A204.1 (cell line): ENCODE data around the gene PA2G4.
"Not testable (repeated sequence)": the region's sequence is repeated elsewhere in the genome, so short reads cannot be mapped to it uniquely, and the experiment has no call there.

Experiments used
- FAIRE-seq: peaks from 2 replicates; lab custom pipeline; 2012; peaks lifted over from hg19 to GRCh38; lab: Jason Lieb, UNC

The PA2G4 gene

GRCh38 chr12:56104109-56104814, at the start of gene PA2G4:
TSS of gene PA2G4 (plus strand) at chr12:56104559. CDS start at chr12:56104738, 179 bp downstream.
- FAIRE-seq: peak; percentile 96

DNA sequence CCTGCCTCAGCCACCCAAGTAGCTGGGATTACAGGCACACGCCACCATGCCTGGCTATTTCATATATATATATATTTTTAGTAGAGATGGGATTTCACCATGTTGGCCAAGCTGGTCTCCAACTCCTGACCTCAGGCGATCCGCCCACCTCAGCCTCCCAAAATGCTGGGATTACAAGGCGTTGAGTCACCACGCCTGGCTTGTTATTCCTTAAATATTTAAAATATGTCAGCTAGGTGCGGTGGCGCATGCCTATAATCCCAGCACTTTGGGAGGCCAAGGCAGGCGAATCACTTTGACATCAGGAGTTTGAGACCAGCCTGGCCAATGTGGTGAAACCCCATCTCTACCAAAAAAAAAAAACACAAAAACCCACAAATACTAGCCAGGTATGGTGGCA, 44.4 kb upstream of the PA2G4 start:
- not testable (repeated sequence) for FAIRE-seq

DNA sequence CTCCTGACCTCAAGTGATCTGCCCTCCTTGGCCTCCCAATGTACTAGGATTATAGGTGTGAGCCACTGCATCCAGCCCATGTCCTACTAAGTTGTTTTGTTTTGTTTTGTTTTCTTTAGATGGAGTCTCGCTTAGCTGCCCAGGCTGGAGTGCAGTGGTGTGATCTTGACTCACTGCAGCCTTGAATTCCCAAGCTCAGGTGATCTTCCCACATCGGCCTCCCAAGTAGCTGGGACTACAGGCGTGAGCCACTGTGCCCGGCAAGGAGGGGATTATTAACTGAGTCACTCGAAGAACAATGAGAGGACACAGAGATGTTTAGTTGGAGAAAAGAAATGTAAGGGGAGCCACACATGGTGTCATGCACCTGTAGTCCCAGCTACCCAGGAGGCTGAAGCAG, 42.4 kb upstream of the PA2G4 start:
- FAIRE-seq: no peak

- FAIRE-seq: no peak
These were observed 41.4 kb upstream of the PA2G4 start for GRCh38 chr12:56062996-56063395.

- FAIRE-seq: no peak
These were observed 32.7 kb upstream of the PA2G4 start for GRCh38 chr12:56071648-56072047.

GRCh38 chr12:56074396-56074795, 30.0 kb upstream of the PA2G4 start:
- FAIRE-seq: no peak

GRCh38 chr12:56077966-56078365, 26.4 kb upstream of the PA2G4 start:
- not testable (repeated sequence) for FAIRE-seq

DNA sequence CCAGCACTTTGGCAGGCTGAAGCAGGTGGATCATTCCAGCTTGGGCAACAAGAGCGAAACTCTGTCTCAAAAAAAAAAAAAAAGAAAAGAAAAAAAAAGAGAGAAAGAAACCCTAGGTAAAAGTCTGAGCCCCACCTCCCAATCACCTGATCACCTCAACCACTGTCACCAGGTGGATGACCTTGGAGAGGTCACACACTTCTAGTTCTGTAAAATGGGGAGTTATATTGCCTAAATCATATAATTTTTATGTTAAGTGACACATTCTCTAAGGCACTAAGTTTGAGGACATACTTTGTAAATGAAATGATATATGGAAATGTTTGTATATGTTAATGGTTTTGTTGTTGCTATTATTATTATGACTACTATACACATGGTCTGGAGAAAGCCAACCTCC, 25.9 kb upstream of the PA2G4 start:
- no peak for FAIRE-seq

GRCh38 chr12:56078931-56079722, 25.2 kb upstream of the PA2G4 start:
- FAIRE-seq: peak; percentile 35

GRCh38 chr12:56079723-56080555, 24.4 kb upstream of the PA2G4 start, which contains the start of gene ERBB3:
TSS of gene ERBB3 (plus strand) at chr12:56080165. CDS start at chr12:56080301, 136 bp downstream.
- FAIRE-seq: no peak

- no peak for FAIRE-seq
These were observed 23.7 kb upstream of the PA2G4 start for GRCh38 chr12:56080556-56081138.

DNA sequence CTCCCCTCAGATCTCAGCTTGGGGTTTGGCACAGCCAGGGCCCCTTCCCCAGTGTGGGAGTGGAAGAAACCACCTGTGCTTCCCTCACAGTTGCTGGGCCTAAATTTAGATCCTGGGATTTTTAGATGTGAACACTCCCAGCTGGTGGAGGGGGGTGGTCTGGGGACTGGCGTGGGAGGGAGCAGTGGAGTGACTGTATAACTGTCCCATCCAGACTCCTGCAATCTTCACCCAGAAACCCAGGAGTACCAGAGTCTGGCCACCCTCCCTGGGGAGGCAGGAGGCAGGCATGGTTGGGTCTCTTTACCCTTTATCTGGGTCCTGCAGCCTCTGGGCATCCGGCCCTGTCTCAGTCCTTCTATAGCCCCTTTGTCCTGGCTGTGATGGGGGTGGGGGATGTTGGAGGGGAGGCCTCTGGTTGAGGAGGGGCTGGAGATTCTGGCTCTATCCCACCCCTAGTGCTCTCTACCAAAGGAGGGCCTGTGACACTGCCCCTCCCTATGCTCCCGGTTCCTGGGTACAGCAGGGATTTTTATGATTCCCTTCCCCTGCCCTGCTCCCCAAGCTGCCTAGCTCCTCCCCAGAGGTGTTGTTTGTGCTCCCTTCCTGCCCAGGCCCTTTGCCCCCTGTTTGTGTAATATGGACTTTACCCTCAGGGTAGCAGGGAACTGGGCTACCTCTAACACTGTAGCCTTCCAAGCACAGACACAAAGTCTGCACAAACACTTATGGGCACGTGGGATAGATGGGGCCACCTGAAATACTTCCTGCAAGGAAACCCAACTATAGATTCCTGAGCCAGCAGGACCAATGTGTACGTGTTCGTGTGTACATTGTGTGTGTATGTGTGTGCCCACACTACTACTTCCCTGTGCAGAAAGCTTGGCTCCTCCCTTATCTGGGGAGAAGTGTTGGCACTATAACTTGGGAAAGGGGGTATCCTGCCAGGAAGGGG, 22.7 kb upstream of the PA2G4 start:
- no peak for FAIRE-seq

- no peak for FAIRE-seq
These were observed 22.0 kb upstream of the PA2G4 start for GRCh38 chr12:56082382-56082781.

DNA sequence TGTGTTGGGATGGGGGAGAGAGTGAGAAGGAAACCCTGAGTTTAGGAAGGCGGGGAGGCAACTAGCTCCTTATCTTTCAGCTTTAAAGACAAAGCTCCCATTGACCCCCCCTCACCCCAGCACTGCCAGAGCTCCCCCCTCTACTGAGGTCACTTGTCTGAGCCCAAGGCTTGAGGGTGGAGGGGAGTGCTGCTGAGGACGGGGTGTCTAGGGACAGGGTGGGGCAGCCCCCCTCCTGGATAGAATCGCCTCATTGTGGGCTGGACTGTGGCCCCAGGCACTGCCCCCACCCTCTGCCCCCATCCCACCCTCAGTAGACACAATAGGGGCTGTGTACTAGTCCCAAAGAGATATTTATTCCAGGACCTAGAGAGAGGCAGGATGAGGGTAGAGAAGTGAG, 21.4 kb upstream of the PA2G4 start:
- FAIRE-seq: no peak

DNA sequence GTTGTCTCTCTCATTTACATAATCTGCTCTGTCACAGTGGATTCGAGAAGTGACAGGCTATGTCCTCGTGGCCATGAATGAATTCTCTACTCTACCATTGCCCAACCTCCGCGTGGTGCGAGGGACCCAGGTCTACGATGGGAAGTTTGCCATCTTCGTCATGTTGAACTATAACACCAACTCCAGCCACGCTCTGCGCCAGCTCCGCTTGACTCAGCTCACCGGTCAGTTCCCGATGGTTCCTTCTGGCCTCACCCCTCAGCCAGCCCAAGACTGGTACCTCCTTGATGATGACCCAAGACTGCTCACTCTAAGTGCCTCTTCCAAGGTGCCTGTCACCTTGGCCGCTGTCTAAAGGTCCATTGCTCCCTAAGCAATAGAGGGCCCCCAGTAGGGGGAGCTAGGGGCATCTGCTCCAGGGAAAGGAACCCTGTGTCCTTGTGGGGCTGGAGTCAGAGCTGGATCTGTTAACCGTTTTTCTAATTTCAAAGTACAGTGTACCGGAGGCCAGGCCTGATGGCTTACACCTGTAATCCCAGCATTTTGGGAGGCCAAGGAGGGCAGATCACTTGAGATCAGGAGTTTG, 19.3 kb upstream of the PA2G4 start:
- FAIRE-seq: no peak

DNA sequence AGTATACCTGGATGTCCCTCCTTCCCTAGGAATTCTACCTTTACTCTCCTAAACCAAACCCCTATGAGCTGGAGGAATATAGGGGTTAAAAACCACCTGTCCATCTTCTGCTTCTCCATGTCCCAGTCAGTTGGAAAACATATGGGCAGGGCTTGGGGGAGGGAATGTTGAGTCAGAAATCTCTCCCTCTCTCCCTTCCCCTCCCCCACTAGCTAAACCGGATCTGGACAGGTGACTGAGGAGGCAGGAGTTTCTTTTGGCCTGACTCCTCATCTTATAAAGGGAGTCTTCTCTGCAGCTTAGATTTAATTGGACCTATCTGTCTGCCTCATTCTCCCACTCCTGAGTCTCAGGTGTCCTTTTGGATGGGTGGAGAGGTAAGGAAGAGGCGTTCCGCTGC, 18.3 kb upstream of the PA2G4 start:
- no peak for FAIRE-seq

GRCh38 chr12:56086608-56087007, 17.8 kb upstream of the PA2G4 start:
- no peak for FAIRE-seq

DNA sequence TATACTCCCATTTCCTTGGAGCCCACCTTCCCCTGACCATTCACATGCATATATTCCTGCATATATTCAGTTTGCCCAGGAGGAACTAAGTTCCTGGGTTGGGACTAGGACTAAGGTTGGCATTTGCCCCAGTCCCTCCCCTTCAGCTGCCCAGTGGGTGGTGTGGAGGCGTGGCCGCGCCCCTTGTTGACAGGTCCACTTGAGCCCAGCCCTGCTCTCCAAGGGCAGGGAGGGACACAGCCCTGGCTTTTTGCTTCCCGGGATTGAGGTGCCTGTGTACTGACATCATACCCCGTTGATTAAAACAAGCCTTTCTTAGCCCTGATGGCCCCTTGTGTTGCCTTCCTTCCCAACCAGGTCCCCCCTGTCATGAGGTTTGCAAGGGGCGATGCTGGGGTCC, 17.1 kb upstream of the PA2G4 start:
- FAIRE-seq: no peak

GRCh38 chr12:56097738-56098137, 6.6 kb upstream of the PA2G4 start:
- no peak for FAIRE-seq

GRCh38 chr12:56098592-56098991, 5.8 kb upstream of the PA2G4 start:
- no peak for FAIRE-seq

DNA sequence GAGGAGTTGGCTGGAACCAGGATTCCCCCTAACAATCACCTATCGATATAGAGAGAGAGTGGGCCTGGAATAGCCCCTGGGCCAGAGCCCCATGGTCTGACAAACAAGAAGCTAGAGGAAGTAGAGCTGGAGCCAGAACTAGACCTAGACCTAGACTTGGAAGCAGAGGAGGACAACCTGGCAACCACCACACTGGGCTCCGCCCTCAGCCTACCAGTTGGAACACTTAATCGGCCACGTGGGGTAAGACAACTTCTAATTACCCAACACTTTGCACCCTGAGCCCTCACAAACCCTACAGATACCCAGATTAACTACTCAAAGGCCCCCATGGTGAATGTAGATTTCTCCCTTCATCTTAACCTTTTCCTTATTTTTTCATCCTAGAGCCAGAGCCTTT, 4.6 kb upstream of the PA2G4 start:
- no peak for FAIRE-seq
